GOT3 (cell line): Measurements from ENCODE around the gene IL12RB2.

Experiments used
- DNase-seq: peaks from one replicate; lab custom pipeline; 2025; ENCODE audit warnings: mixed read lengths; lab: John Stamatoyannopoulos, UW

The IL12RB2 gene, protein sequence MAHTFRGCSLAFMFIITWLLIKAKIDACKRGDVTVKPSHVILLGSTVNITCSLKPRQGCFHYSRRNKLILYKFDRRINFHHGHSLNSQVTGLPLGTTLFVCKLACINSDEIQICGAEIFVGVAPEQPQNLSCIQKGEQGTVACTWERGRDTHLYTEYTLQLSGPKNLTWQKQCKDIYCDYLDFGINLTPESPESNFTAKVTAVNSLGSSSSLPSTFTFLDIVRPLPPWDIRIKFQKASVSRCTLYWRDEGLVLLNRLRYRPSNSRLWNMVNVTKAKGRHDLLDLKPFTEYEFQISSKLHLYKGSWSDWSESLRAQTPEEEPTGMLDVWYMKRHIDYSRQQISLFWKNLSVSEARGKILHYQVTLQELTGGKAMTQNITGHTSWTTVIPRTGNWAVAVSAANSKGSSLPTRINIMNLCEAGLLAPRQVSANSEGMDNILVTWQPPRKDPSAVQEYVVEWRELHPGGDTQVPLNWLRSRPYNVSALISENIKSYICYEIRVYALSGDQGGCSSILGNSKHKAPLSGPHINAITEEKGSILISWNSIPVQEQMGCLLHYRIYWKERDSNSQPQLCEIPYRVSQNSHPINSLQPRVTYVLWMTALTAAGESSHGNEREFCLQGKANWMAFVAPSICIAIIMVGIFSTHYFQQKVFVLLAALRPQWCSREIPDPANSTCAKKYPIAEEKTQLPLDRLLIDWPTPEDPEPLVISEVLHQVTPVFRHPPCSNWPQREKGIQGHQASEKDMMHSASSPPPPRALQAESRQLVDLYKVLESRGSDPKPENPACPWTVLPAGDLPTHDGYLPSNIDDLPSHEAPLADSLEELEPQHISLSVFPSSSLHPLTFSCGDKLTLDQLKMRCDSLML

DNA sequence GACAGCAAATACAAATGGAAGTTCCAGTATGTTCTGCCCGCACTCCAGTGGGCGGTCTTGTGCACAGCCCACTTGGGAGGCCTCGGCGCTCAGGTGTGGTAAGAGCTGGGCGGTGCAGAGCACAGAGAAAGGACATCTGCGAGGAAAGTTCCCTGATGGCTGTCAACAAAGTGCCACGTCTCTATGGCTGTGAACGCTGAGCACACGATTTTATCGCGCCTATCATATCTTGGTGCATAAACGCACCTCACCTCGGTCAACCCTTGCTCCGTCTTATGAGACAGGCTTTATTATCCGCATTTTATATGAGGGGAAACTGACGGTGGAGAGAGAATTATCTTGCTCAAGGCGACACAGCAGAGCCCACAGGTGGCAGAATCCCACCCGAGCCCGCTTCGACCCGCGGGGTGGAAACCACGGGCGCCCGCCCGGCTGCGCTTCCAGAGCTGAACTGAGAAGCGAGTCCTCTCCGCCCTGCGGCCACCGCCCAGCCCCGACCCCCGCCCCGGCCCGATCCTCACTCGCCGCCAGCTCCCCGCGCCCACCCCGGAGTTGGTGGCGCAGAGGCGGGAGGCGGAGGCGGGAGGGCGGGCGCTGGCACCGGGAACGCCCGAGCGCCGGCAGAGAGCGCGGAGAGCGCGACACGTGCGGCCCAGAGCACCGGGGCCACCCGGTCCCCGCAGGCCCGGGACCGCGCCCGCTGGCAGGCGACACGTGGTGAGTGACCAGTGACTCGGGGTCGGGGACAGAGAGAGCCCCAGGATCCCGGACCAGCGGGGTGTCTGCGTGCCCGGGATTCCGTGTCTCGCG lies at the start of gene IL12RB2:
TSS of gene IL12RB2 (plus strand) at position 623 of the 810 bp plus-strand sequence. CDS start 12,496 bp downstream, outside the sequence.
- no peak for DNase-seq

DNA sequence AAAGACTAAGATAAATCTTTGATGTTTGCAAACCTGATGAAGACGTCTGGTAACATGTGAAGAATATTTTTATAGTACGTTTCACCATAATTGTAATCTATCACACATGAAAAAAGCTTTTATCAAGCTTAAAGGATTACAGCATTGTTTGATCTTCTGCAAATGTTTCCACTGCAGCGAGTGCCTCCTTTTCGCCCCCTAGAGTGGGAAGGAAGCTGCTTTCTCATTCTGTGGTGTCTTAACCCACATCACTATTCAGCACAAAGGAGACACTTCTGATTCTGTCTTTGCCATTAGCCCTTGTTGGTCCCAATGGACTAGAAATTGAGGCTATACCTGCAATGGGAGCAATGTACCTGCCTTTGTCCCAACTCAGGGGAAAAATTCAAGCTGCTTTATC lies 46.0 kb upstream of the IL12RB2 start:
- DNase-seq, result no peak

GRCh38 chr1:67262735-67263134 lies 44.9 kb upstream of the IL12RB2 start:
- no peak for DNase-seq

DNA sequence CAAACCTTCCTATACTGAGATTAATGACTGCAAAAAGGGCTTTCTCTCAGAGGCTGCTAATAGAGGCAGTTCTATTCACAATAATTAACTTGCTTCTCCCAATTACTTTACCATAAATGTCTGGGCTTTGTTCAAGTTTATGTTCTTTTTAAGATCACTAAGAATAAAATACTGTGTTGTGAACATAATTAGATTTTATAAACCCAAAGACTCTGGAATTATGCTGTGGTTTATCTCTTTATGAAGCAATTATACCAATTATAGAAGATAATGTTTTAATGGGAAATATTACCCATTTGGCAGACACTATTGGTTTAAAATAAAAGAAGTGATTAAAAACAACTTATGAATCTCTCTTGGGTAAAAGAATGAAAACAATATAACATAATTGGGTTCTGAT lies 43.5 kb upstream of the IL12RB2 start:
- DNase-seq, result no peak

DNA sequence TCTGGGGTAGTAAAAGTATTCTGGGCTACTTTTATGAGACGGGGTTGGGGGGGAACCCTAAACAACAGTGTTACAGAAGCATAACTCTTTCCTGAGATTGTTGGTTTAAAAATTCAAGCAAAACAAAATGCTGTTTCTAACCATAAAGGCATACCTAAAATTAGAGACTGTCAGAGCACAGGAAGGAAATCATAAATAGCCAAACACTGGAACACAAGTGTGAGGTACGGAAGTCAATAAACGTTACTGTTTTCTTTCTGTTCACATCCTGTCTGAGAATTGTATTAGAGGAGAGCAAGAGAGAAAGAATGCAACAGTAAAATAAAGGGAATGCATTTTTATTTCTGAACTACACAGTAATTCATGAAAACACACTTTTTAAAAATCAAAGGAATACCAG lies 42.8 kb upstream of the IL12RB2 start:
- DNase-seq, result no peak

DNA sequence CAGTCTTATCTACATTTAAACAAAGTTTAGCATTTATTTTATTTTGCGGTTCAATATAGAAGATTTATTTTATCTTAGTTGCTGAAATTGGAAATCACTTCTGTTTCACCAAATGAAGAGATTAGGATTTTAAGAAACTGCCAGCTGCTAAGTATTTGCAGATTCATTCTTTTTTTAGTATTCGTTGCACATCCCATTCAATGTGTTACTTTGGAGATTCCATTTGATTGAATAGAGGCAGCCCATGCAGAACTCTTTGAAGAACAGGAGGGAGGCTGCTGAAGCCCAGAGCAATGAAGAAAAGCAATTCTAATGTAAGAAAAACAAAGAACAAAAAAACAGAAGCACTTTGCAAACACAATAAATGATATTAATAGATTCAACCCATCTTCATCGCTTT lies 38.6 kb upstream of the IL12RB2 start:
- no peak for DNase-seq

GRCh38 chr1:67270541-67270940 lies 37.1 kb upstream of the IL12RB2 start:
- DNase-seq, result no peak

GRCh38 chr1:67273591-67273990 lies 34.1 kb upstream of the IL12RB2 start:
- no peak for DNase-seq

DNA sequence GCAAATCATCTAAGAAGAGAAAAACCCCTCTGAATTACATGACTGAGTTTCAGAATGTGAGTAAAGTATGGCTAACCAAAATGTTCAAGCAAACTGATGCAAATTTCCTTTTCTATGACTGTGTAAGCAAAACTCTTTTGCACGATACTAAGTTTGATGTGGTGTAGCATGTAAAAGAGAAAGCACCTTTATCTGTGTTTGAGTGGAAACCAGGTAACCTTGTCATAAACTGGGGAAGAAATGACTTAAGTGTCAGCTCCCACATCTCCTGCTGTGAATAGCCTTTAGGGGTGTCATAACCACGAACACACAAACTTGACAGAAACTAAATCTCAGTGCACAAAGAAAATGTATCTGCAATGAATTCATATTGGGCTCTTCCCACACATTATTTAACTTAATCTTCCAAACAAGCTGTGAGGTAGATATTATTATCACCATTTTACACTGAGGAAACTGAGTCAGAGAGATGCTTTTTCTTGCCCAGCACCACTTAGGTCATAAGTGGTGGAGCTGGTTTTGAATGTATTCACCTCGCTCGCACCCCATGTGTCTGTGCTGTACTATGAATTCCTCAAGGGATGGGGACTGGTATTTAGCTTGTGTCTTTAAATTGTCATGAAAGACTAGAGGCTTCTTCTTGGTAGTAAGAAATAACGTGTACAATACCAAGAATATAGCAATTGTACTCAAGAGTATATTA lies 32.9 kb upstream of the IL12RB2 start:
- DNase-seq, result no peak

DNA sequence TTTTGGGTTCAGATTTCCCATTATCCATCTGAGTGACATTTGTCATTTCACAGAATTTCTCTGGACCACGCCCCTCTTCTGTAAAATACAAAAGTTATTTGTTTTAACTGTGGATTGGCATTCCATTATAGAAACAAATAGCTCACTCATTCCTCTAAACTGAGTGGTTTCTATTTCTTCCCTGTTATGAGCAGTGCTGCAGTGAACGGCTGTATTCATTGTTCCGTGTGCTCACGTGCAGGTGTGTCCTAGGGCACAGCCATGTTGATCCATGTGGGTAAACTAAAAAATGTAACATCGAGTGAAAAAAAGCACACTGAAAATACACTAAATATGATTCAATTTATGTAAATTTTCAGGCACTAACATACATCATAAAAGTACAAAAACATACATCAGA lies 27.0 kb upstream of the IL12RB2 start:
- no peak for DNase-seq

DNA sequence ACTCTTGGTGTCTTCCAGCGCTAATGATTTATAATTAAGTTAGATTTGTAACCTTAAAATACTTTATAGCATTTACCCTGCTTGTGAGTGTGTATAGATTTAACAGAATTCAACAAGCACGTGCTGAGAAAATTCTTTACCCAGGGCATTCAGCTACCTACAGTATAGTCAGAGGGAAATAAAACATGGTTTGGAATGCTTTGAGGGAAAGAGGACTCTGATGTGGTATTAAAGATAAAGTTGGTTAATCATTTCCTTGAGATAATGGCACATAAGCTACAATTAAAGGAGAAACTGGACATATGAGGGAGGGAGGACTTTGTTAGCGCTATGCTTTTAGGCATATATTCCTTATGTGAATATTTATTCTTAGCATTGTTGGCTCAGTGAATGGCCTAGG lies 26.4 kb upstream of the IL12RB2 start:
- DNase-seq, result no peak

DNA sequence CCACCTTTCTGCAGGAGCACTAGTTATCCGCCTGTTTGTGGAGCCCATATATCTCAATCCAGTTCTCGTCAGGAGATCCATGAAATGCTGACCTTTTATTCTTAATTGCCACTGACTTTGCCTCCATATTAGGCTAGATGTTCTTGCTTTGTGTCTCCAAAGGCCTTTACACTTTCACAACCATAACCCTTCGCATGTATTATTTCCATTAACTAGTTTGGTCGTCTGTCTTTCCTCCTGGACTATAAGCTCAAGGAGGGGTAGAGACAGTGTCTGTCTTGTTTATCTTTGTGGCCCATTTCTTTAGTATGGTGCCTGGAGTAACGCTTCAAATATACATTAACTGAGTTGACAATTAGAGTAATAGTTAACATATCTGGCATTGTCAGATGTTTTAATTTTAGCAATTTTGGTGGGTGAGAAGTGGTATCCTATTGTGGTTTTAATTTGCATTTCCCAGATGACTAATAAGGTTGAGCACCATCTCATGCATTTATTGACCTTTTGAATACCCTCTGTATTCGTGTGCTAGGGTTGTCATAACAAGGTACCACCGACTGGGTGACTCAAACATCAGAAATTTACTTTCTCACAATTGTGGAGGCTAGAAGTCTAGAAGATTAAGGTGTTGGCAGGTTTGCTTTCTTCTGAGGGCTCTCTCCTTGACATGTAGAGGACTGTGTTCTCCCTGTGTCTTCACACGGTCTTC lies 21.7 kb upstream of the IL12RB2 start:
- DNase-seq, result no peak

- no peak for DNase-seq
Measured at GRCh38 chr1:67290236-67290635, 17.4 kb upstream of the IL12RB2 start.

DNA sequence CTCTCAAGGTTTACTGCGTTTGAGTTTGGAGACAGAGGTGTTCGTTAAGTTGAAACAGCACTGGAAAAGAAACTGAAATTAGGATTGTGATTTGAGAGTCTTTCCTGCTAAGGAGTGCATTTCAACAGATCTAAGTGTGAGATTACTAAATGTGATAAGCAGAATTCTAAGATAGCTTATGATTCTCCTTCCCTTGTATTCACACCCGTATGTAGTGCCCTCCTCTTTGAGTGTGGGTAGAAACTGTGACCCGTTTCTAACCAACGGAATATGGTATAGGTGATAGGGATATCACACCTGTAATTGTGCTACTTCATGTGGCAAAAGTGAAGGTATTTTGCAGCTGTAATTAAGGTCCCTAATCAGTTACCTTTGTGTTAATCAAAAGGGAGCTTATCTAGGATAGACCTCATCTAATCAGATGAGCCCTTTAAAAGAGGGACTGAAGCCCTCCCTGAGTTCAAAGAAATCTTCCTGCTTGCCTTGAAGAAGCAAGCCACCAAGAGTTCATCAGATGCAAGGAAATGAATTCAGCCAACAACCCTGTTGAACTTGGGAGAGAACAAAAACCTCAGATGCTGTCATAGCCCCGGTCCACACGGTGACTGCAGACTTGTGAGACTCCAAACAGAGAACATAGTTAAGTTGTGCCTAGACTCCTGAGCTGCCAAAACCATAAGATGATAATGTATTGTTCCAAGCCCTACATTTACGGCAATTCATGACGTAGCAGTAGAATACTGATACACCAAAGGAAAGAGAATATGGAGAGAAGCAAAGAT lies 12.6 kb upstream of the IL12RB2 start:
- DNase-seq, result no peak

GRCh38 chr1:67298762-67299161 lies 8.9 kb upstream of the IL12RB2 start:
- DNase-seq, result no peak

DNA sequence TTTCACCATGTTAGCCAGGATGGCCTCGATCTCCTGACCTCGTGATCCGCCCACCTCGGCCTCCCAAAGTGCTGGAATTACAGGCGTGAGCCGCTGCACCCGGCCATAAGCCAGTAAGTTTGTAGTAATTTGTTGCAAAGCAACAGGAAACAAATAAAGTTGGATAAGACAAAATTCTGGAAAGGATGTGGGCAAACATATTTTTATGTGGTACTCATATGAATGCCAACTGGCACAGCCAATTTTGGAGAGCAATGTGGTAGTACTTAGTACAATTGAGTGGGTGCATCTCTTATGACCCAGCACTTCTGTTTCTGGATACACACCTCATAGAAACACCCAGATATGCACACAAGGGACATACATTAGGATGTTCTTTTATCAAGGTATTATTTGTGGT lies 8.4 kb upstream of the IL12RB2 start:
- DNase-seq, result no peak

GRCh38 chr1:67300561-67300960 lies 7.1 kb upstream of the IL12RB2 start:
- DNase-seq, result no peak

DNA sequence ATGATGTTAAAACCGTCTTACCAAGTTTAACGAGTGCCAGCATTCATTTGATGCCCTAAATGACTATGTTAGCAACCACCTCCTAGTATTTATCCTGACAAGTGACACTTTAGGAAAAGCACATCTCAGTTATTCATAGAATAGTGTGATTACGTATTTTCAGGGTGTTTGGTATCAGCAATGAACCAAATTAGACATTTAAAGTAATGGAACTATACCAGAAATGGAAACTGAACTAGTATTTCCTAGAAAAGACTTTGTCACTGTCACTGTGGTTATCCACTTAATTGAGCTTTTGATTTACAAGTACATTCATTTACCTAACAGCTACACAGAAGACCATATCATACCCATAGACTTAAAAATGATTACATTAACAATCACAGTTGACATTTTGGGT lies 3.6 kb upstream of the IL12RB2 start:
- no peak for DNase-seq

GRCh38 chr1:67306547-67306946 lies 1.1 kb upstream of the IL12RB2 start:
- no peak for DNase-seq

DNA sequence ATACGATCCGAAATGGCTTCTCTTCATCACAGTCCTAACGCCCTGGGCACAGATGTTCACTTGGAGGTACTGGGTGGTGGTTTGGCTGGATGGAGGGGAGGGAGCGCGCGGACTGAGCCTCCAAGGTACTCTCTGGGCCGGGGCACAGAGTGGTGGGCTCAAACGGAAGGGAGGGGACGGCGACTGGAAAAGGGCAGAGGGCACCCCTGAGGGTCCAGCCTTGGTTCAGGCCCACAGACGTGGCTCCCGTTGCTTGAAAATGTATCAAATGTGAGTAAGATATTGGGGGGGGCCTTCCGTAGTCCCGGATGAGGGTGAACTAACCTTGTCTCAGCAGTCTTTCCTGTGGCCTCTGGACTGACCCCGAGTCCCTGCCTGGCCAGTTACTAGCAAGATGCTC lies 463 bp downstream of the IL12RB2 start:
- no peak for DNase-seq
